Coronary artery (tissue), 2 donors: Measurements from ENCODE around the gene RAD51B.

Experiments used
- DNase-seq: peaks from one replicate; pipeline ENCODE4 v3.0.0-alpha.2; 2017; ENCODE audit warnings: low spot score
- H3K27ac ChIP-seq, 2 donors: fragments of 200-600 bp; sonication (generic); one replicate each; pipeline ENCODE4 v1.5.1; 2016 to 2019
- H3K4me3 ChIP-seq: fragments of 200-600 bp; sonication (generic); 2 replicates; pipeline ENCODE4 v1.5.1; 2016; ENCODE audit warnings: mild to moderate bottlenecking, moderate library complexity
- TF ChIP-seq, protein P1 (sequence below): fragments of 200-600 bp; sonication (generic); IDR thresholded peaks from one replicate; pipeline ENCODE4 v1.5.1; 2019; ENCODE audit warnings: antibody characterized with exemption

Gene RAD51B

DNA sequence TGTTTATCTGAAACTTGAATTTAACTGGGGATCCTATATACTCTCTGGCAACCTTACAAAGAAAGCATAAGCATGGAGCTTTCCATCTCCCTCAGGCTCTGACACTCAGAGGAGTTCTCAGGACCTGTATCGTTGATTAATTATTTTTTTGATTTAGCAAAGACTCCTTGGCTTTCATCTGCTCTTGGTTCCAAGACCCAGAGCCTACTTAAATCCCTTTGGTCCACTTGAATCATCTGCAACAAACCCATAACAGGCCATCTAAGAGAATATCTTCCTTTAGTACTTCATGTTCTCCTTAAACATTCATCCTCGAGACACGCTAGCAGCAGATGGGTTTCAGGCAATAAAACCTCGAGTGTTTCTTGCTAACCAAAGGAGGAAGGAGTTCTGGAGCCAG, 887.9 kb downstream of the RAD51B start:
- TF ChIP-seq, protein P1, sequence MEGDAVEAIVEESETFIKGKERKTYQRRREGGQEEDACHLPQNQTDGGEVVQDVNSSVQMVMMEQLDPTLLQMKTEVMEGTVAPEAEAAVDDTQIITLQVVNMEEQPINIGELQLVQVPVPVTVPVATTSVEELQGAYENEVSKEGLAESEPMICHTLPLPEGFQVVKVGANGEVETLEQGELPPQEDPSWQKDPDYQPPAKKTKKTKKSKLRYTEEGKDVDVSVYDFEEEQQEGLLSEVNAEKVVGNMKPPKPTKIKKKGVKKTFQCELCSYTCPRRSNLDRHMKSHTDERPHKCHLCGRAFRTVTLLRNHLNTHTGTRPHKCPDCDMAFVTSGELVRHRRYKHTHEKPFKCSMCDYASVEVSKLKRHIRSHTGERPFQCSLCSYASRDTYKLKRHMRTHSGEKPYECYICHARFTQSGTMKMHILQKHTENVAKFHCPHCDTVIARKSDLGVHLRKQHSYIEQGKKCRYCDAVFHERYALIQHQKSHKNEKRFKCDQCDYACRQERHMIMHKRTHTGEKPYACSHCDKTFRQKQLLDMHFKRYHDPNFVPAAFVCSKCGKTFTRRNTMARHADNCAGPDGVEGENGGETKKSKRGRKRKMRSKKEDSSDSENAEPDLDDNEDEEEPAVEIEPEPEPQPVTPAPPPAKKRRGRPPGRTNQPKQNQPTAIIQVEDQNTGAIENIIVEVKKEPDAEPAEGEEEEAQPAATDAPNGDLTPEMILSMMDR, result no peak
- Histone ChIP-seq H3K27ac (peak overlapping the region in 1 of 2 donors; percentile 28), H3K4me3 (no peak overlapping the region)
- peak; percentile 33 for DNase-seq

DNA sequence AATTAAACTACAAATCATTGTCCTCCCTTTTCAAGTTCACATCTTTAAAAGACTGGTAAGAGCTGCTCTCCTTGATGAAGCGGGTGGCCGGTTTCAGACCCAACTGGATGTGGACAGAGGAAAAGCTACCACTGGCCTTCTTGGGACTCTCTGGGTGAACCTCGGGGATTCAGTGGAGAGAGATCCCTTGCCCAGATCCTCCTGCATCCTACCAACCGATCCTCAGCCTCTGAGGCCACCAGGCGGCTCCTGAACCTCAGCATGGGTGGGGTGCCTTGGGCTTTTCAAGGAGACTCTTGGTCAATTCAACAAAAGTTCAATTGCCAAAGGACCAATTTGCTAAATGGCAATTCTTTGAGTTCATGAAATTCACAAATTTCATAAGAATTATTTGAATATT, 888.8 kb downstream of the RAD51B start:
- peak; percentile 50 for DNase-seq
- H3K27ac ChIP-seq, result peak overlapping the region in 1 of 2 donors; percentile 28
- H3K4me3 ChIP-seq, result no peak overlapping the region
- TF ChIP-seq, protein P1, result no peak

DNA sequence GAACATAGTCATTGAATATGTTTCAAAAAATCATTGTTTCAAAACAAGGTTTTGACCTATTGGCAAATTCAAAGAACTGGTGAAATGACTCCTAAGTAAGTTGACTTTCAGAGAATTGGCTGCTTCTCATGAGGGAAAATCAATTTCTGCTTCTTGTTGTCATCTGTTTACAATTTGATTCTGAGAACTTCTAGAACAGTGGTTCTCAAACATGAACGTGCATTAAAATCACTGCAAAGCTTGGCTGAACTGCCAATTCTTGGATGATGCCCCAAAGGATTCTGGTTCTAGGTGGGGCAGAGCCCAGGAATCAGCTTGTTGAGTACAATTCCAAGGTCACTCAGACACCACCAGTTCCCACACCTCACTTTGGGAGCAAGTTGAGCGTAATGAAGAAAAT, 889.4 kb downstream of the RAD51B start:
- no peak overlapping the region for H3K27ac ChIP-seq
- TF ChIP-seq, protein P1, result no peak
- no peak for DNase-seq
- no peak overlapping the region for H3K4me3 ChIP-seq

DNA sequence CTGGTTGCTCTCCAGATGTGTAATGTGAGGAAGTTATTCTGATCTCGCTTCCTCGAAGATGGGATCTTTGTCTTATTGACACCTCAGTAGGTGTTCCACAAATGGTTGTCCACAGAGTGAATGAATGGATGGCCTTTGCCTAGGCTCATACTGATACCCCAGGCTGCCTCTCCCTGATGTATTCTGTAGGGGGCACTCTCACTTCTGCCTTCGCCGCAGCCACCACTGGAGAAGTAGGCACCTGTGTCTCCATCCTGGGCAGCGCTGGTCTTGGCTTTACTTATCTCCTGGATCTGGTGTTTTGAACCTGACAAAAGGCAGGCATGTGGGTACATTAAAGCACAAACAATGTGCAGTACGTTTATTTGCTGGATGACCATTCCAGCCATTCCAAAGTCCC, 891.2 kb downstream of the RAD51B start:
- Histone ChIP-seq H3K27ac (no peak overlapping the region), H3K4me3 (no peak overlapping the region)
- TF ChIP-seq, protein P1, result no peak
- peak; percentile 55 for DNase-seq

DNA sequence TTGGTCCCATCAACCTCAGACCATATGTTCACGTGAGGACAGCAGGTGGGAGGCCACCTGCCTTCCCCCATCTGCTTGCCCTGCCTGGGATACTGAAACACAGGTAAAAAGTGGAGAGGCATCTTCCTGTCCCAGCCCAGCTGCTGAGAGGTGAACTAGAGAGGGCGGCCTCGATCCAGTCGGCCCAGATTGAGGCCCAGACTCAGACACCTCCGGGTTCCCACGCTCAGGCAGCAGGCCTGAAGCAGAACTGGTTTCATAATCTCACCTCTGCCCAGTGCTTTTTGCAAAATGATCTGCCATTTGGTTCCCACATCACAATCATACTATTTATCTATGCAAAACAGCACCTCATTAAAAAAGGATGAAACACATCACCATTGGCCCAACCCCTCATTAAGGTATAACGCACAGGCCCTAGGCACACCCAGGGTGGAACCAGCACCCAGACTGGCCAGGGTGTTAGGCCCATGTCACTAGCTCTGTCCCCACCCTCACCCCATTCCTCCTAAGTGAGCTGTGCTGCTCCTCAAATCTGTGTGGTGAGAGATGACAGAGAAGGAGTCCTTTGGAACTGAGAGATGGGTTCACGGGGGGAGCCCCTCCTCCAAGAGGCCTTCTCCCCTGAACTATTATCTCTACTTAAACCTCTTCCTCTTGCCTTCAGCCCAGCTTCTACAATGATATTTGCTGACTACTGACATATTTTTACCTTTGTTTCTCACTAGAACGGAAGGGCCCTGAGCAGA, 892.2 kb downstream of the RAD51B start:
- no peak overlapping the region for H3K4me3 ChIP-seq
- TF ChIP-seq, protein P1, result no peak
- peak; percentile 38 for DNase-seq
- H3K27ac ChIP-seq, result no peak overlapping the region

DNA sequence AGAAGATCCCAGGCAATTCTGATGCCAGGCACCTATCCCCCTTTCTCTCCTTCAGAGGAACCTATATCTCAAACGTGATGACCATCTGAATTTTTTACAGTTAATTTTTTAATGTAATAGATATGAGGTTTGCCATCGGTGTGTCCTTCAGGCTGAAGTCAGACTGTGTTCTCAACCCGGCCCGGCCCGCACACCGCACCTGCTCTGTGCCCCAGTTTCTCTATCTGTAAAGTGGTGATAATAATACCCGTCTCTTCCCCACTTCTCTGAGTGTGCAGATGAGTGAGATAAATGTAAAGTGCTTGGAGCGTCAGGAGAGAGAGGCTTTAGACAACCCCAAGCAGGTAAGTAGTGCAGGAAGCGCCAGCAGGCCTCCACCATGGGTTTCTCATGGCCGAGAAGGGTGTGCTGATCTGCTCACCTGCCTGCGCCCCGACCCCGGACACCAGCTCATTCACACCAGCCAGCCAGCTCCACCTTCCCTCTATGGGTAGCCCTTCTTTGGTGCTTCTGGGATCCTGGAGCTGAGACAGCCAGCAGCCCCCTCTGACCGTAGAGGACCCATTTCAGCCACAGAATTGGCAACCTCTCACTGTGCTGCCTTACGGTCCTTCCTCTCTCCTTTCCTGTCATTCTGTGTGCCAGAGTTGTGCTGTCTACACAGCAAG, 893.3 kb downstream of the RAD51B start:
- H3K27ac ChIP-seq, result no peak overlapping the region
- TF ChIP-seq, protein P1, result no peak
- peak; percentile 64 for DNase-seq

DNA sequence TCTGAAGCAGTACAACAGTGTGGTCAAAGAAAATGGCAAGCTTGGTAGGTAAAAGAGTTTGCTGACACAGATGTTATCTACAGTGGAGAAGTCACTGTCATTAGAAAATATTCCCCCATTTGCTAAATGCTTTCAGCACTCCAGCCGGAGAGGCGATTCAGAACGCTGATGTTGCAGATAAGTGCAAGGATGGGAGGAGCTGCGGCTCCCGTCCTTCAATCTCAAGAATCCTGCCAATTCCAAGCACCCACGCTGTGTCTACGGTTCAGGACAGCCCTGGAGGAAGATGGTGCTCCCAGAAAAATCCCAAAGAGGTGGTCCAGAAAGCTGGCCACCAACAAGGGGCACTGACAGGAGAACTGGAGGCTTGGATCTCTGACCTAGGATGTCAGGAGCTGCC, 894.2 kb downstream of the RAD51B start:
- DNase-seq, result peak; percentile 59
- Histone ChIP-seq H3K4me3 (no peak overlapping the region), H3K27ac (no peak overlapping the region)
- TF ChIP-seq, protein P1, result no peak

More for the DNA sequence above, 893.3 kb downstream of the RAD51B start:
- no peak overlapping the region for H3K4me3 ChIP-seq
